RWPE2 (cell line): Measurements from ENCODE around the gene CALML6.

Experiments used
- ATAC-seq: fragments of 200-7000 bp; cut with Tn5 transposase; 3 replicates; pipeline ENCODE4 v1.9.1; 2021; ENCODE audit warnings: low read depth
- DNase-seq: peaks from one replicate; pipeline ENCODE4 v3.0.0-alpha.2; 2020; ENCODE audit warnings: low spot score
- H3K27ac ChIP-seq: fragments of 450-650 bp; 2 replicates; pipeline ENCODE4 v1.5.1; 2017; ENCODE audit warnings: mild to moderate bottlenecking; ENCODE audit not compliant: poor library complexity, severe bottlenecking
- H3K27me3 ChIP-seq: fragments of 250-450 bp; sonication (Bioruptor Pico); 2 replicates; pipeline ENCODE4 v1.5.1; 2021; ENCODE audit warnings: mild to moderate bottlenecking, moderate library complexity; ENCODE audit not compliant: insufficient read depth, poor library complexity, severe bottlenecking
- H3K36me3 ChIP-seq: fragments of 250-450 bp; sonication (Bioruptor Pico); 2 replicates; pipeline ENCODE4 v1.5.1; 2020; ENCODE audit warnings: low read depth, mild to moderate bottlenecking, moderate library complexity
- H3K4me1 ChIP-seq: fragments of 250-450 bp; sonication (Bioruptor Pico); 2 replicates; pipeline ENCODE4 v1.5.1; 2021; ENCODE audit warnings: mild to moderate bottlenecking, moderate library complexity; ENCODE audit not compliant: insufficient read depth, poor library complexity, severe bottlenecking
- H3K4me3 ChIP-seq: fragments of 250-450 bp; sonication (Bioruptor Pico); 2 replicates; pipeline ENCODE4 v1.5.1; 2021; ENCODE audit warnings: mild to moderate bottlenecking, moderate library complexity; ENCODE audit not compliant: severe bottlenecking
- H3K9me3 ChIP-seq: fragments of 250-450 bp; sonication (Bioruptor Pico); 2 replicates; pipeline ENCODE4 v1.5.1; 2021; ENCODE audit warnings: mild to moderate bottlenecking, moderate library complexity; ENCODE audit not compliant: severe bottlenecking
- CTCF ChIP-seq: fragments of 450-650 bp; IDR thresholded peaks from one replicate; pipeline ENCODE4 v1.5.1; 2017; ENCODE audit warnings: mild to moderate bottlenecking, moderate library complexity; ENCODE audit not compliant: poor library complexity, severe bottlenecking

The CALML6 gene

GRCh38 chr1:1919304-1920056, 4.4 kb downstream of the CALML6 start:
- Histone ChIP-seq H3K9me3 (no peaks in the 10 kb centered on the region), H3K36me3 (no peaks in the 10 kb centered on the region), H3K27ac (no peak overlapping the region), H3K4me3 (peak overlapping the region; percentile 44), H3K4me1 (no peaks in the 10 kb centered on the region), H3K27me3 (no peaks in the 10 kb centered on the region)
- ATAC-seq (peak; percentile 67), DNase-seq (peak; percentile 99)
- no peak for TF ChIP-seq CTCF

GRCh38 chr1:1920057-1920607, 5.1 kb downstream of the CALML6 start:
- no peak overlapping the region for H3K4me3 ChIP-seq
- no peak overlapping the region for H3K27ac ChIP-seq
- no peaks in the 10 kb centered on the region for H3K27me3 ChIP-seq
- TF ChIP-seq CTCF, result no peak
- DNase-seq (no peak), ATAC-seq (no peak)
- no peaks in the 10 kb centered on the region for H3K4me1 ChIP-seq
- no peaks in the 10 kb centered on the region for H3K36me3 ChIP-seq
- H3K9me3 ChIP-seq, result no peaks in the 10 kb centered on the region

GRCh38 chr1:1920608-1921458, 5.8 kb downstream of the CALML6 start:
- no peaks in the 10 kb centered on the region for H3K27me3 ChIP-seq
- H3K27ac ChIP-seq, result no peak overlapping the region
- DNase-seq (peak; percentile 68), ATAC-seq (no peak)
- H3K9me3 ChIP-seq, result no peaks in the 10 kb centered on the region
- no peaks in the 10 kb centered on the region for H3K36me3 ChIP-seq
- no peaks in the 10 kb centered on the region for H3K4me1 ChIP-seq
- H3K4me3 ChIP-seq, result no peak overlapping the region
- TF ChIP-seq CTCF, result no peak

GRCh38 chr1:1921459-1921862, 6.4 kb downstream of the CALML6 start:
- Histone ChIP-seq H3K27ac (no peak overlapping the region), H3K4me3 (no peak overlapping the region), H3K36me3 (no peaks in the 10 kb centered on the region), H3K4me1 (no peaks in the 10 kb centered on the region), H3K9me3 (no peaks in the 10 kb centered on the region), H3K27me3 (no peaks in the 10 kb centered on the region)
- DNase-seq (peak; percentile 55), ATAC-seq (no peak)
- no peak for TF ChIP-seq CTCF
